ENCODE results near the gene COMP.

- TF ChIP-seq CTCF (IDR thresholded peaks at IDR 0.05; ENCODE audit: insufficient read depth, low read length, poor library complexity, severe bottlenecking) (no peak), EZH2phosphoT487 (conservative IDR thresholded peaks at IDR 0.05; ENCODE audit: low read length) (no peak)
These were observed 49.5 kb upstream of the COMP start for GRCh38 chr19:18840288-18841267.
